GM20000 (cell line): ENCODE results near the gene ELOVL6.

Source experiments
- DNase-seq: peaks from one replicate; pipeline ENCODE4 v3.0.0; 2012; ENCODE audit warnings: low spot score
- CTCF ChIP-seq: IDR thresholded peaks from 2 replicates; pipeline ENCODE4 v1.5.1; 2012; ENCODE audit warnings: mild to moderate bottlenecking, control low read depth; ENCODE audit errors: extremely low read depth, missing control alignments

Gene ELOVL6

GRCh38 chr4:110010797-110011196 is 187.6 kb downstream of the ELOVL6 start:
- no peak for TF ChIP-seq CTCF
- no peak for DNase-seq

GRCh38 chr4:110009550-110009949 is 188.9 kb downstream of the ELOVL6 start:
- no peak for TF ChIP-seq CTCF
- no peak for DNase-seq

DNA sequence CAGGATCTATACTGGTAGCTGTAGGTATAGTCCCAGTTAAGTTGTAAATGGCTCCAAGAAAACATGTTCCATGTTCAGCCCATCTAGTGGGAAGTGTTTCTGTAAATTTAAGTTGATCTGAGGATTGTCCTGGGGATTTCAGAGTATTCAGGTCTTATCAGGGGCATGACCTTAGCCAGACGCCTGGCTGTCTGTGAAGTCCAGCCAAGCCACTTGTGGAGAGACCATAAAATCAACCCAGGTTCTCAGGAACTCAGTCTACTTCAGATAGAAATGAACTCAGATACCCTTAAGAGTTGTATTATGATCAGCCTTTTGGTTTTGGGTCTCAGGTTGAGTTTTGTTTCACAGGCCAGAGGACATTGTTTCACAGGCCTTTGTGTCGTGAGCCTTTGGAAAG is 189.9 kb downstream of the ELOVL6 start:
- no peak for DNase-seq
- no peak for TF ChIP-seq CTCF

DNA sequence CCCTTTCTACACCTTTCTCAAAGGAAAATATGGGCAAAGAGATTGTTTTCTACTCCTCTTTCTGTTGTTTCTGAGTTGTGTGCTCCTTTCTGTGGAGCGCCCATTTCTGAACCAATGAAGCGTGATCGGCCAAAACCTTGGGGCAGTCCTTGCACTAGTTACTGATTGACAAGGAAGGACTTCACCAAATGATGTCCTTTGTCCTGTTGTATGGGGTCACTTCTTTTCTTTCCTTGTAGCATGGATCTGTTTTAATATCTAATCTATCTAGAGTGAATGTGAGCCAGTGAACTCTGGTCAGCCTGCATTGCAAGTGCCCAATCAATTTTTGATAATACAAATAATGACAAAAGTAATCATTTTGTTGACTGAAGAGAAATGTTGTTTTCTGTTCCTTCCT is 191.2 kb downstream of the ELOVL6 start:
- no peak for TF ChIP-seq CTCF
- no peak for DNase-seq

- peak; percentile 67 for DNase-seq
- peak; percentile 27 for TF ChIP-seq CTCF
These were observed 192.9 kb downstream of the ELOVL6 start for GRCh38 chr4:110005461-110006056.

DNA sequence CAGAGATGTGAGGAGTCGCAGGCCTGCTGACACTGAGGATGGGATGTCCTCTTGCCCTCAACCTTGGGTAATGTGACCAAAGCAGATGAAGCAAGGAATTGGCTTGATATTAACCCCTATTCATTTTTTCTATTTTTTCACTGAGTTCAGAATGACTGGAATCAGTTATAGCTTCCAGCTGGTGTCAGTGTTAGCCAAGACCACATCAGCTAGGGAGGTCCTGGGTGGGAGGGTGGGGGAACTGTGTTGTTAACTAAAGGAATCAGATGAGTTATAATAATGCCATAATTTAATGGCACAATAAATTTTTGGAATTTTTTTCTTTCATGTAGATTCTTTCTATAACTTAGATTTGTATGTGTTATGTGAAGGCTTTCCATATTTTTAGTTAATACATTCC is 193.9 kb downstream of the ELOVL6 start:
- TF ChIP-seq CTCF, result no peak
- no peak for DNase-seq

- TF ChIP-seq CTCF, result no peak
- DNase-seq, result no peak
These were observed 194.8 kb downstream of the ELOVL6 start for GRCh38 chr4:110003401-110004187.
